Measurements from ENCODE around the gene PIGZ. TPM values are rescaled to one million over a fixed set of nuclear protein-coding genes. Genes with fewer than 3 reads are reported as not detected.

The PIGZ gene
- total RNA-seq, 6 experiments from 2014 or later: 2.9 to 4.3 (median 3.7) TPM

DNA sequence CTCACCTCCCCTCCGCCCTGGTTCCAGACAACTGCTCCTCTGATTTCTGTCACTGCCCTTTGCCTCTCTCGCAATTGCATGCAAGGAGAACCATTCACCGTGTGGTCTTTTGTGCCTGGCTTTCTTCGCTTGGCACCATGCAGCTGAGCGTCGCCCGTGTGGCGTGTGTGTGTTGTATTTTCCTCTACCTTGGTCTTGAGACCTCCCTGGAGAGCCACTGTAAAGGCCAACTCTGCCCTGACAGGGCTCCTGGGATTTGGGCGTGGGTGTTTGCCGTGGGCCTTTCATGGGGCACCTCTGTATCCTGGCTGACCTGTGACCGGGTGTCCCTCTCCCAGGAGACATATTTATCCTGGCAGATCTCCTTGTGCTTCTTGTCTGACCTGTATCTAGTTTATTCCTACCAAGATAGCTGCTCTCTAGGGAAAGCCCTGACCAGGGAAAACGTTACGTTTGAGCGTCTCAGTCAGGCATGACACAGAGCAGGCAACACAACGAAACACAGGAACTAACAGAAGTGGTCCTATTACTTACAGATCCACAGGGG, 2.0 kb upstream of the PIGZ start:
- peaks cover 6% of the 10 kb centered on the region; the same call in 1 of the 2 replicates for H3K27me3 Mint-ChIP-seq (ENCODE audit: insufficient read depth)
- no peaks in the 10 kb centered on the region for H3K9me3 Mint-ChIP-seq
- H3K36me3 Mint-ChIP-seq (ENCODE audit: low read depth): no peaks in the 10 kb centered on the region
- DNase-seq: no peak
- peak overlapping the region; percentile 53 for H3K4me3 Mint-ChIP-seq
- H3K27ac Mint-ChIP-seq: no peak overlapping the region
- peaks cover 14% of the 10 kb centered on the region; the same call in 1 of the 2 replicates for H3K4me1 Mint-ChIP-seq (ENCODE audit: low read depth)
- no peak for TF ChIP-seq CTCF (IDR thresholded peaks at IDR 0.05)

GRCh38 chr3:196969660-196970546, 1.3 kb upstream of the PIGZ start:
- Mint-ChIP-seq H3K4me1 (ENCODE audit: low read depth) (peaks cover 14% of the 10 kb centered on the region; the same call in 1 of the 2 replicates), H3K4me3 (peak overlapping the region; percentile 53), H3K27ac (no peak overlapping the region), H3K9me3 (no peaks in the 10 kb centered on the region), H3K27me3 (ENCODE audit: insufficient read depth) (peaks cover 6% of the 10 kb centered on the region; the same call in 1 of the 2 replicates), H3K36me3 (ENCODE audit: low read depth) (no peaks in the 10 kb centered on the region)
- DNase-seq: no peak
- TF ChIP-seq CTCF (IDR thresholded peaks at IDR 0.05): peak; percentile 89

DNA sequence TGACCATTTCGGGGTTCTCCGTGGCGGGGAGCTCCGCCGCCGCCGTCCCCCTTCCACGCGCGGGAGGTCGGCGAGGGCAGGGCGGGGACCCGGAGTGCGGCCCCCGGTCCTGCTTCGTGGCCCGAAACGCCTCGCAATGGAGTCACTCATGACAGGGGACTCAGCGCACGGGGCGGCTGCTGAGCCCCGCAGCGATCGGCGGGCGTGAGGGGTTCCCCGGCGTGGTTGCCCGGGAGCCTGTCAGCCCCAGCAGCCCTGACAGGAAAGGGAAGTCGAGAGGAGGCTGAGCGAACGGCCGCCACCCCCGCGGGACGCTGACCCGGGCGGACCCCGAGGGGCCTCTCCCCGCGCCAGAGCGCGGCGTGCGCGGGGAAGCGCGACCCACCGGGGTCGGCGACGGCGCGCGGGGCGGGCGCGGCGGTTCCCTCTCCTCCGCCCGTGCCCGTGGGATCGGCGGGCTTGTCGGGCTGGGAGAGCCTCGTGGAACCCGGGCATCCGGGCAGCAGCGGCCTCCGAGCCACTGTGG, 564 bp upstream of the PIGZ start:
- Mint-ChIP-seq H3K4me1 (ENCODE audit: low read depth) (peaks cover 14% of the 10 kb centered on the region; the same call in 1 of the 2 replicates), H3K27me3 (ENCODE audit: insufficient read depth) (peaks cover 6% of the 10 kb centered on the region; the same call in 1 of the 2 replicates)

DNA sequence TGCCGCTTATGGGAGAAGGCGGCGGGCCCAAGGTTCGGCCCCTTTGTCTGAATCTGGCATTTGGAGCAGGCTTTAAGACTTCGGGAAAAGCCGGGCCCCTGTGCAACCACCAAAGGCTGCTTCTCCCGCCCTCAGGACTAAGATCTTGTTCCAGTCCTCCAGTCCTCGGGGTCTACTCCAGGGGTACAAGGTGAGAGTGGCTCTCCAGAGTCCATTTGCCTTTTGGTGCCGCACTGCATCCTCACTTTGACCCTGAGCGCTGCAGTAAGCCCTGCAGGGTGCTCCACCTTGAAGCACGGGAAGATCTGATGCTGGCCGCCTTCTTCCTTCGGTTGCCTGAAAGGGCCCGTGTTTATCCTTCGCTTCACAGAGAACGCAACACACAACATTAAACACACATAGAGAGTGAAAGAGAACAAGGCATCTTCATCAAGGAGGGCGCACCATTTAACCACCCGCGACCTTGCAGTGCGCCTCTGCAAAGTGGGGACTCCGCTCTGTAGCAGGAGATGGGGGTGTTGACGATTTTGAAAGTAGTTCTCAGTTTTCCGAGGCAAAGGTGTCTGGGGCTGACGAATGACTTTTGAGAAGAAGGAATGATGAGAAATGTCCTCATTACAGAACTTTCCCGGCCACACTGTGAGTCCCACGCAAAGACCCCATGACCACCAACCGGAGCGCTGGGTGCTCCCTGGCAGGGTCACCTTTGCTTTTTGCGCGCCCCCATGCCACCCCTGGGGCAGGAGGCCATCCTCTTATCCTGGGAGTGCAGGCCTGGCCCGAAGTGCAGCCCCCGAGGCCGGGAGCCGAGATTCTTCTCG, 1.0 kb downstream of the PIGZ start:
- Mint-ChIP-seq H3K27ac (no peak overlapping the region), H3K36me3 (ENCODE audit: low read depth) (no peaks in the 10 kb centered on the region), H3K27me3 (ENCODE audit: insufficient read depth) (peaks cover 6% of the 10 kb centered on the region; the same call in 1 of the 2 replicates), H3K4me3 (peak overlapping the region; percentile 83), H3K4me1 (ENCODE audit: low read depth) (peaks cover 14% of the 10 kb centered on the region; the same call in 1 of the 2 replicates), H3K9me3 (no peaks in the 10 kb centered on the region)
- DNase-seq: no peak
- TF ChIP-seq CTCF (IDR thresholded peaks at IDR 0.05): no peak

More for the DNA sequence above, 564 bp upstream of the PIGZ start:
- H3K36me3 Mint-ChIP-seq (ENCODE audit: low read depth): no peaks in the 10 kb centered on the region
- peak overlapping the region; percentile 69 for H3K4me3 Mint-ChIP-seq
- no peak for TF ChIP-seq CTCF (IDR thresholded peaks at IDR 0.05)
- H3K27ac Mint-ChIP-seq: no peak overlapping the region
- no peak for DNase-seq
- no peaks in the 10 kb centered on the region for H3K9me3 Mint-ChIP-seq
